B cell (primary cell): ENCODE measurements around the gene NR5A2.

Source experiments
- CTCF ChIP-seq: fragments of 200-600 bp; IDR thresholded peaks from one replicate; pipeline ENCODE4 v1.8.0; 2022; ENCODE audit warnings: antibody characterized with exemption, mild to moderate bottlenecking
- EZH2 ChIP-seq: IDR thresholded peaks from 2 replicates; pipeline ENCODE4 v1.6.1; 2012; ENCODE audit warnings: borderline replicate concordance, low read depth, mild to moderate bottlenecking, moderate library complexity, low read length; ENCODE audit not compliant: insufficient read depth, poor library complexity, severe bottlenecking

GRCh38 chr1:200179781-200180160 lies 152.3 kb downstream of the NR5A2 start:
- TF ChIP-seq CTCF, result no peak
- TF ChIP-seq EZH2, result no peak
